IMR-90 (cell line): Measurements from ENCODE around the gene CDKL5. TPM values are rescaled to one million over a fixed set of nuclear protein-coding genes. Genes with fewer than 3 reads are reported as not detected.

Experiments
- ATAC-seq: fragments of 200-7000 bp; cut with Tn5 transposase; 2 replicates; pipeline ENCODE4 v1.9.1; 2020; ENCODE audit warnings: low read depth, mild to moderate bottlenecking, moderate library complexity
- BruUV-seq: library from RNA; stranded (reverse); fragments of 400-500 nt; replicated peaks from 2 replicates; lab custom pipeline; 2021; lab: Mats Ljungman, UMichigan
- CTCF ChIA-PET: fragments of 300-600 bp; formaldehyde crosslinking; extraction: SDS; loops from one replicate; lab custom pipeline; 2021; ENCODE audit warnings: antibody characterized with exemption; lab: Yijun Ruan, JAX
- POLR2A ChIA-PET: fragments of 300-600 bp; sonication (Branson Sonifier 250); formaldehyde crosslinking; loops from one replicate; lab custom pipeline; 2022; ENCODE audit warnings: antibody characterized with exemption; ENCODE audit not compliant: unreplicated experiment; lab: Charles Lee
- DNase-seq: peaks from one replicate; pipeline ENCODE4 v3.0.0; 2013
- H2AFZ ChIP-seq: replicated peaks from 2 replicates; pipeline ENCODE3; 2013; ENCODE audit warnings: low read length, mild to moderate bottlenecking; ENCODE audit not compliant: poor library complexity
- H2AK5ac ChIP-seq: 2 replicates; pipeline ENCODE4 v1.6.1; 2013; ENCODE audit warnings: low read depth, low read length, inconsistent platforms
- H2AK9ac ChIP-seq: replicated peaks from 2 replicates; pipeline ENCODE3; 2013; ENCODE audit warnings: mild to moderate bottlenecking, low read depth, low read length, moderate library complexity; ENCODE audit not compliant: poor library complexity
- H2BK120ac ChIP-seq: 2 replicates; pipeline ENCODE4 v1.6.1; 2013; ENCODE audit warnings: low read depth, low read length, inconsistent platforms
- H2BK15ac ChIP-seq: 3 replicates; pipeline ENCODE4 v1.6.1; 2013; ENCODE audit warnings: low read depth, low read length, inconsistent platforms
- H2BK20ac ChIP-seq: 2 replicates; pipeline ENCODE4 v1.6.1; 2013; ENCODE audit warnings: low read depth, mild to moderate bottlenecking, inconsistent platforms, low read length, moderate library complexity
- H2BK5ac ChIP-seq: 2 replicates; pipeline ENCODE4 v1.6.1; 2013; ENCODE audit warnings: mild to moderate bottlenecking, low read depth, low read length, inconsistent platforms; ENCODE audit not compliant: poor library complexity, severe bottlenecking
- H3K14ac ChIP-seq: replicated peaks from 2 replicates; pipeline ENCODE4 v1.6.1; 2013; ENCODE audit warnings: low read depth, low read length, inconsistent platforms
- H3K18ac ChIP-seq: 2 replicates; pipeline ENCODE4 v1.6.1; 2013; ENCODE audit warnings: low read depth, low read length, control low read depth
- H3K23ac ChIP-seq: 2 replicates; pipeline ENCODE4 v1.6.1; 2013; ENCODE audit warnings: low read depth, low read length, inconsistent platforms
- H3K27ac ChIP-seq: 2 replicates; pipeline ENCODE4 v1.5.1; 2013; ENCODE audit warnings: mild to moderate bottlenecking, control low read depth, low read length; ENCODE audit not compliant: insufficient read depth
- H3K27me3 ChIP-seq: 2 replicates; pipeline ENCODE4 v1.6.1; 2013; ENCODE audit warnings: low read length; ENCODE audit not compliant: control insufficient read depth, insufficient read depth
- H3K36me3 ChIP-seq: 2 replicates; pipeline ENCODE4 v1.6.1; 2013; ENCODE audit warnings: low read length, mixed read lengths; ENCODE audit not compliant: control insufficient read depth, insufficient read depth
- H3K4ac ChIP-seq: 2 replicates; pipeline ENCODE4 v1.6.1; 2013; ENCODE audit warnings: low read depth, low read length, inconsistent platforms
- H3K4me1 ChIP-seq: 2 replicates; pipeline ENCODE4 v1.6.1; 2013; ENCODE audit warnings: low read length, mixed read lengths; ENCODE audit not compliant: control insufficient read depth, insufficient read depth
- H3K4me2 ChIP-seq: 2 replicates; pipeline ENCODE4 v1.6.1; 2013; ENCODE audit warnings: low read depth, mild to moderate bottlenecking, control low read depth, low read length, moderate library complexity
- H3K4me3 ChIP-seq: 2 replicates; pipeline ENCODE4 v1.5.1; 2013; ENCODE audit warnings: low read depth, mild to moderate bottlenecking, control low read depth, low read length, moderate library complexity; ENCODE audit not compliant: insufficient read depth
- H3K56ac ChIP-seq: 2 replicates; pipeline ENCODE4 v1.6.1; 2013; ENCODE audit warnings: low read length, inconsistent platforms; ENCODE audit not compliant: insufficient read depth; ENCODE audit errors: extremely low read depth
- H3K79me1 ChIP-seq, 2 experiments: 2 replicates each; pipeline ENCODE4 v1.6.1; 2013; ENCODE audit warnings: low read length in 2 of 2, inconsistent platforms in 1 of 2, low read depth in 1 of 2
- H3K9ac ChIP-seq: 2 replicates; pipeline ENCODE4 v1.6.1; 2013; ENCODE audit warnings: low read depth, low read length, control low read depth
- H3K9me1 ChIP-seq: 2 replicates; pipeline ENCODE4 v1.6.1; 2013; ENCODE audit warnings: low read length, inconsistent platforms; ENCODE audit not compliant: insufficient read depth
- H3K9me3 ChIP-seq: 2 replicates; pipeline ENCODE4 v1.6.1; 2013; ENCODE audit warnings: low read length; ENCODE audit not compliant: control insufficient read depth, insufficient read depth
- H4K20me1 ChIP-seq: 2 replicates; pipeline ENCODE4 v1.6.1; 2013; ENCODE audit warnings: low read length, inconsistent platforms; ENCODE audit not compliant: insufficient read depth
- H4K5ac ChIP-seq: 2 replicates; pipeline ENCODE4 v1.6.1; 2013; ENCODE audit warnings: mild to moderate bottlenecking, low read depth, low read length, control low read depth
- H4K8ac ChIP-seq, 2 experiments: 2 replicates each; pipeline ENCODE4 v1.6.1; 2013; ENCODE audit warnings: low read depth in 2 of 2, low read length in 2 of 2, control low read depth in 1 of 2, inconsistent platforms in 1 of 2
- H4K91ac ChIP-seq: 2 replicates; pipeline ENCODE4 v1.6.1; 2013; ENCODE audit warnings: low read depth, low read length, inconsistent platforms; ENCODE audit not compliant: insufficient read depth
- CEBPB ChIP-seq: IDR thresholded peaks from 2 replicates; pipeline ENCODE4 v1.6.1; 2012; ENCODE audit warnings: low read depth, low read length, improper control_type of control experiment
- CTCF ChIP-seq: conservative IDR thresholded peaks from 2 replicates; pipeline ENCODE4 v1.5.1; 2012; ENCODE audit warnings: mild to moderate bottlenecking, low read depth, low read length, improper control_type of control experiment
- ELK1 ChIP-seq: fragments of 150-350 bp; IDR thresholded peaks from 2 replicates; pipeline ENCODE4 v1.6.1; 2016; ENCODE audit warnings: low read depth, mild to moderate bottlenecking, low read length, moderate library complexity, borderline replicate concordance
- FOS ChIP-seq: fragments of 150-350 bp; IDR thresholded peaks from 2 replicates; pipeline ENCODE4 v1.6.1; 2016; ENCODE audit warnings: low read depth, low read length
- MAFK ChIP-seq: IDR thresholded peaks from 2 replicates; pipeline ENCODE4 v1.6.1; 2012; ENCODE audit warnings: low read depth, low read length, improper control_type of control experiment
- MAZ ChIP-seq: IDR thresholded peaks from 2 replicates; pipeline ENCODE4 v1.6.1; 2012; ENCODE audit warnings: low read depth, mild to moderate bottlenecking, low read length, improper control_type of control experiment, moderate library complexity, borderline replicate concordance
- MXI1 ChIP-seq: IDR thresholded peaks from 2 replicates; pipeline ENCODE4 v1.6.1; 2012; ENCODE audit warnings: low read depth, mild to moderate bottlenecking, low read length, moderate library complexity, borderline replicate concordance
- NFE2L2 ChIP-seq: fragments of 150-350 bp; IDR thresholded peaks from 2 replicates; pipeline ENCODE4 v1.6.1; 2016; ENCODE audit warnings: low read depth, mild to moderate bottlenecking, low read length
- USF2 ChIP-seq: fragments of 150-350 bp; IDR thresholded peaks from 2 replicates; pipeline ENCODE4 v1.6.1; 2017; ENCODE audit warnings: mild to moderate bottlenecking, antibody characterized with exemption, low read length, low read depth
- WGBS, 2 experiments: methylation state at CpG; one replicate each; pipeline versions ENCODE4 v1.1.5 to v1.1.7; 2013; ENCODE audit warnings: missing lambda C conversion rate in 2 of 2; ENCODE audit not compliant: insufficient read length in 1 of 2; ENCODE audit errors: extremely low coverage in 2 of 2; 5-methylcytosine and 5-hydroxymethylcytosine counted together
- dilution Hi-C: fragments of 300-500 bp; cut with HindIII; formaldehyde crosslinking; loops from one replicate; pipeline ENCODE4 v1.14.3; 2018; ENCODE audit warnings: low sequenced_read_pairs; ENCODE audit not compliant: unreplicated experiment
- in situ Hi-C: fragments of 300-500 bp; cut with MboI; formaldehyde crosslinking; loops from 3 replicates; pipeline ENCODE4 v1.14.3; 2019; ENCODE audit warnings: low sequenced_read_pairs, inconsistent platforms, mixed read lengths
- intact Hi-C: fragments of 100-400 bp; cut with micrococcal nuclease; formaldehyde crosslinking; loops from 2 replicates; pipeline ENCODE4 v1.10.0; 2022
- polyA plus RNA-seq, 3 experiments: library from polyadenylated mRNA; depleted of rRNA; stranded (reverse); fragments of >200 nt; gene quantifications; 2 replicates each; pipeline ENCODE4 v1.2.3, GENCODE V29; 2012; ENCODE audit warnings: low replicate concordance in 1 of 3
- total RNA-seq: library from RNA; depleted of rRNA; stranded (reverse); fragments of >200 nt; gene quantifications from 2 replicates; pipeline ENCODE4 v1.2.3, GENCODE V29; 2012

The CDKL5 gene
- total and polyA plus RNA-seq, 2 of the 4 experiments (the other 2 are of a cell fraction): 3.5 to 9.7 TPM

GRCh38 chrX:18677161-18677869 lies 251.9 kb downstream of the CDKL5 start:
- no peak overlapping the region for H4K8ac ChIP-seq
- H2BK15ac ChIP-seq: no peak overlapping the region
- no peaks in the 10 kb centered on the region; the same call in 1 of the 2 replicates for H3K9me3 ChIP-seq
- H3K79me1 ChIP-seq: no peaks in the 10 kb centered on the region
- POLR2A ChIA-PET: no interaction called here
- no peaks in the 10 kb centered on the region for H3K36me3 ChIP-seq
- dilution Hi-C loops (no loop called here), intact Hi-C loops (loop anchor here (5.0 kb wide), 1 partner anchor 210 kb away; no protein-coding TSS in a partner anchor), in situ Hi-C loops (no loop called here)
- H3K4ac ChIP-seq: no peak overlapping the region
- no peak overlapping the region for H2AK9ac ChIP-seq
- no peaks in the 10 kb centered on the region for H3K4me1 ChIP-seq
- H3K4me3 ChIP-seq: no peak overlapping the region
- no peak overlapping the region for H3K18ac ChIP-seq
- H3K27me3 ChIP-seq: no peaks in the 10 kb centered on the region
- no peak overlapping the region for H3K14ac ChIP-seq
- no peak overlapping the region for H3K23ac ChIP-seq
- H4K91ac ChIP-seq: no peak overlapping the region
- H3K9me1 ChIP-seq: no peaks in the 10 kb centered on the region
- no peak overlapping the region for H3K4me2 ChIP-seq
- CTCF ChIA-PET: interaction anchor here (1.0 kb wide), 1 partner anchor 262 kb away, joined by 6 read pairs; no protein-coding TSS in a partner anchor
- no peak overlapping the region for H2BK20ac ChIP-seq
- no peak overlapping the region for H2BK120ac ChIP-seq
- no peak overlapping the region for H3K9ac ChIP-seq
- no peak overlapping the region for H3K56ac ChIP-seq
- 100% methylated on average over 3 of the region's 17 CpGs; no CpG with 5 or more reads in 1 of the 2 experiments for WGBS, 2 experiments
- no peak overlapping the region for H4K5ac ChIP-seq
- no peak overlapping the region for H2AFZ ChIP-seq
- no peak overlapping the region for H2AK5ac ChIP-seq
- TF ChIP-seq CTCF (no peak), NFE2L2 (no peak), FOS (no peak), MAZ (no peak), USF2 (no peak), MAFK (no peak), MXI1 (no peak), CEBPB (no peak), ELK1 (no peak)
- H2BK5ac ChIP-seq: no peak overlapping the region
- DNase-seq (no peak), ATAC-seq (no peak)
- no TSS peak for BruUV-seq
- no peaks in the 10 kb centered on the region for H4K20me1 ChIP-seq
- H3K27ac ChIP-seq: no peak overlapping the region
